Right renal pelvis (tissue), 4 donors: ENCODE measurements around the gene METRN. TPM values are rescaled to one million over a fixed set of nuclear protein-coding genes. Genes with fewer than 3 reads are reported as not detected.
A peak's percentile ranks its signal among the peaks of the same experiment; 100 is the strongest.
"Not testable (repeated sequence)": the region's sequence is repeated elsewhere in the genome, so short reads cannot be mapped to it uniquely, and the experiment has no call there.

ENCODE experiments used
- DNase-seq, 4 donors: peaks; one replicate each; pipeline ENCODE4 v3.0.0-alpha.2; 2013; ENCODE audit warnings: low read depth in 4 of 4, low spot score in 3 of 4, missing footprints in 1 of 4
- polyA plus RNA-seq, 4 donors: library from polyadenylated mRNA; unstranded; fragments of 120-200 nt; gene quantifications; one replicate each; pipeline ENCODE4 v1.2.1, GENCODE V29; 2013; ENCODE audit not compliant: insufficient read length in 4 of 4

Gene METRN
- polyA plus RNA-seq, 4 donors: 5.8 to 17.0 (median 9.3) TPM

GRCh38 chr16:733382-734207, 18.7 kb downstream of the METRN start:
- DNase-seq: no peak

DNA sequence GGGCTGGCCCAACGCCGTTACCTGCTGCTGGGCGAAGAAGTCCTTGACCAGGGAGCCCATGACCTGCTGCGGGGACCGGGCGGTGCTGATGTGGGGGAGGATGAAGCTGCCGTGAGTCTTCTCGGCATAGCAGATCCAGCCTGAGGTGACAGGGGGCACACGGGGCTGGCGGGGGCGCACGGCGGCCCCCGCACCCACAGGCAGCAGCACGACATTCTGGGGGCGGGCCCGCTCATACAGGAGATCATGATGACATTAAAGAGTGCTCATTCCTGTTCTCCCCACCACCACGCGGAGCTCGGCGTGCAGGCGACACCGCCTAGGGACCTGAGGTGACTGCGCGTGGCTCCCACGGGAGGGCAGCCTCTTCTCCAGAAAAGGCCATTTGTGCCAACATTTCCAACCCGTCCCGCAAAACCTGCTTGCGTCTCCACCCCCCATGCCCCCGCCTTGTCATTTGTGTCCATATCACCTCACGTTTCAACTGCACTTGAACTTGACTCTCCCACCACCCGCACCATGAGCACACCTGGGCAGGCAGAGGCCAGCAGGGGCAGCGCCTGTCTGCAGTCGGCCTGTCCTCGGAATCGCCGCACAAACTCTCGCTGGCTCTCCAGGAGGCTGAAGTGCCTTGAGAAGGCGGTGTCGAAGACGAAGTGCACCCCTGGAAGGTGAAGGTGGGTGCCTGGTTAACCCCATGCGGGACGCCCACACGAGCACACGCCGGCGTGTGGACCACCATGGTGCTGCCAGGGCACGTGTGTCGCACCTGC, 19.5 kb downstream of the METRN start:
- no peak for DNase-seq

- DNase-seq: no peak
These were observed 20.3 kb downstream of the METRN start for GRCh38 chr16:734981-735881.

DNA sequence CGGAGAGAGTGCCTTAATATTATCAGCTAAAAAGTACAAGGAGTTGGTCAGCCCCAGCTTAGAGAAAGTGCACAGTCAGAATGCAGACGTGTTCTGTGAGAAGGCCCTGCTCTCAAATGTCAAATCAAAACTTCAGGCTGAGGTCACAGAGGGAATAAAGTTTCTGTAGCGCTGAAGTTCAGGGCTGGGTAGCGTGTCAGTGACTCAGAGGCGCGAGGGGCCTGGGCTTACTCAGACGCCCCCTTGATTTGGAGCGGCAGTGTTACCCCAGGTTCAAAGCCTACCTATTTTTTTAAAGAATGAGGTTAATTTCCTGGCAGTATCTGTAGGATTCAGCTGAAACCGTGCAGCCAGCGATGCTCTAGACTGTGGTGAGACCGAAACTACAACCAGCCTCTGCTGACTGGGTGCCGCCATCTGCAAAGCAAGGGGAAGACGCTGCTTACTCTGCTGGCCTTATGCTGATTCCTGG, 21.1 kb downstream of the METRN start:
- no peak for DNase-seq

- DNase-seq: no peak
These were observed 22.1 kb downstream of the METRN start for GRCh38 chr16:736936-737481.

DNA sequence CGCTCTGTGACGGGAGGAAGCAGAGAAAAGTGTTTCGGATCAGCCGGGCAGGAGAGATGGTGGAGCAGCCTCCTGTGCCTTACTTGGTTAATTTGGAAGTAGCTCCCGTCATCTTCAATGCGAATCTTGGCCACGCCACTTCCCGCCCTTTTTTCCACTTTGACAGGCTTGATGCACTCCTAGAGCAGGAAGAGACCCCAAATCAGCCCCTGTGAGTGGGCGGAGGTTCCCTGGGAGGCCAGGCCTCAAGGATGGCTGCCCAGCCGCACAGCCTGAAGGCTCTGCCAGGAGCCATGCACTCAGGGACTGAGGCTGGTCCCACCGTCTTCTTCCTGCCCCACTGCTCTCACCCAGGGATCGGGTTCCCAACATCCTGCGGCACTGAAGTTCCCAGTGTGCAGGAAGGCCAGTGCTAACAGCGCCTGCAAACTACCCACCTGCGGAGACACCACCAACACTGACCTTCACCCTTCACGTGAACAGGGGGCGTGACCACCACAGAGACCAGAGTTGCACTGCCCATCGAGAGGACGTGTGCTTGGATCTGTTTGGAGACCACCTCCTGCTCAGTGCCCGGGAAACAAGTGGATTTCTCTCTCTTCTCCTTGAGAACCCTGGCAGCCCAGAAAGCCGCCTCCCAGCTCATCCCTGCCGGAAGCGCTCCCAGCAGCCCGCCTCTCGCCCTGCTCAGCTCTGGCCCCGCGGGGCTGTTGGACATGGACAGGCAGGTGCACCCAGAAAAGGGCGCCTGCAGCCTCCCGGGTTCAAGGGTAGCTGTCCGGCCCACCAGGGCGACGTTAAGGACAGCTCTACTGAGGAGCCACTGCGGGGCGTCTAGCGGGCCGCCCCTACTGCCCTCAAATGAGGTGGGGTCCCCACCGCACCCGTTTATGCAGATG, 24.9 kb downstream of the METRN start:
- DNase-seq: no peak

DNA sequence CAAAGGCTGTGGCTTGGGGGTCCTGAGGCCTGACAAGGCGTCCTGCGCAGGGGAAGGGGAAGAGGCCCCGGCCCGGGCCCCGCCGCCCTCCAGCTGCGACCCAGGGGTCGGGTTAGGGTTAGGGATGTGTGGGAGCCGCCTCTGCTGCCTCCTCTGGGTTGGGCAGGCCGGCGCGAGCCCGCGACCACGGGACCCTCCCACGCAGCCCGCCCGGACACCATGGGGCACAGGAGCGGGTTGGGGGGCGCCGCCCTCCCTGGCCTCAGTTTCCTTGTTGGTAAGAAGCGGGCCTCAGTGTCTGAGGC, 25.5 kb downstream of the METRN start:
- DNase-seq: no peak

DNA sequence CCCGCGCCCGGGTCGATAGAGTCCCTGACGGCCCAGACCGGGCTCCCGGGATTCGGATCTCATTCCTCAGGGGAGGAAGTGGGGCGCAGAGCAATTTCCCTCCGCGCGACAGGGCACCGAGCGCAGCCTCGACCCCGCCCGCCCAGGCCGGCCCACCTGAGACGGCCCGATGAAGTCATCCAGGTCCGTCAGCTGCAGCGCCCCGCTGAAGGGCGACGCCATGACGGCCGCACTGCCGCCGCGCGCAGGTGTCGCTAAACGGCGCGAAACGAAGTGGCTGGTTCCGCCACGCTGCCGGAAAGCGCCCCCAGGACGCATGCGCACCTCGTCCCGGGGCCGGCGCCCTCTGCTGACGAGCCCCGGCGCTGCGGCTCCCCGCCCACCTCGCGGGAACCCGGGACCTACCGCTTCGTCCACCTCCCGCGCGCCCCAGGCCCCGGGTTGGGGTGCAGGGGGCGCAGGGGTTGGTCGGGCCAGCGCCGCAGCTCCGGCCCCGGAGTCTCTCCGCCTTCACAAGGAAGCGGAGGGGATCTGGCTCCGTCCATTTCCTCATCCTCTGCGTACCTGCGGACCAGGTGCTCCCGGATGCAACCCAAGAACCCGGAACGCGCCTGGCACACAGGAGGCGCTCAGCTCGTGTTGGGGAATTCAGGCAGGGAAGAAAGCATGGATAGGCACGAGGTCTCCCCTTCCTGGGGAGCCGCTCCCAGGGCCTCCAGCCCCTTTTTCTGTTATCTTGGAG, 26.0 kb downstream of the METRN start, which contains the start of gene CIAO3:
Gene CIAO3, minus strand, starts transcription at position 234 of the 742 bp plus-strand sequence. Its CDS starts 12 bp downstream, at position 222.
- DNase-seq: peak in 3 of 4 donors; percentile 78 to 87 (median 80)

- DNase-seq: no peak
These were observed 27.2 kb downstream of the METRN start for GRCh38 chr16:741986-742629.

GRCh38 chr16:742894-743293, 28.0 kb downstream of the METRN start:
- not testable (repeated sequence) for DNase-seq

DNA sequence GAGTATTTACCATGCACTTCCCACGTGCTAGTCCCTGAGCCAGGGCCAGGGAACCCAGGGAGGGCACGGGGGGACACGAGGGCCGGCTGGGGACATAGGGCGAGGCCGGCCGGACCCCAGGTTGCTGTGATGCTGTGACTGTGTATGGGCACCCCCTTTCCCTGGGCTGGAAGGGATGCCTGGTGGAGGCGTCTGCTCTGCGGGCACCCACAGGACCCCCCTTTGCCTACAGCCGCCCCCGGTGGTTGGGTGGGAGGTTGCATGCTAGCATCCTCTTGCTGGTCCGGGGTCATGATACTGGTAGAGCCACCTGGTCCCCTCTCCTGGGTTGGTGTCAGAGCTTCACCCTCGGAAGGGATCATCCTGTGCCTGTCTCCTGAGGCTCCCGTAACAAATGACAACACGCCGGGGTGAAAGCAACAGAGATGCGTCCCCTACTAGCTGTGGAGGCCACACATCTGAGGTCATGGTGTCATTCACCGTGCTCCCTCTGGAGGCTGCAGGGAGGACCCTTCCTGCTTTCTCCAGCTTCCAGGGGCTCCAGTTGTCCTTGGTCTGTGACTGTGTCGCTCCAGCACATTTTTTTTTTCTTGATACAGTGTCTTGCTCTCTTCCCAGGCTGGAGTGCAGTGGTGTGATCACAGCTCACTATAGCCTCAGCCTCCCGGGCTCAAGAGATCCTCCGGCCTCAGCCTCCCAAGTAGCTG, 29.0 kb downstream of the METRN start:
- no peak for DNase-seq

DNA sequence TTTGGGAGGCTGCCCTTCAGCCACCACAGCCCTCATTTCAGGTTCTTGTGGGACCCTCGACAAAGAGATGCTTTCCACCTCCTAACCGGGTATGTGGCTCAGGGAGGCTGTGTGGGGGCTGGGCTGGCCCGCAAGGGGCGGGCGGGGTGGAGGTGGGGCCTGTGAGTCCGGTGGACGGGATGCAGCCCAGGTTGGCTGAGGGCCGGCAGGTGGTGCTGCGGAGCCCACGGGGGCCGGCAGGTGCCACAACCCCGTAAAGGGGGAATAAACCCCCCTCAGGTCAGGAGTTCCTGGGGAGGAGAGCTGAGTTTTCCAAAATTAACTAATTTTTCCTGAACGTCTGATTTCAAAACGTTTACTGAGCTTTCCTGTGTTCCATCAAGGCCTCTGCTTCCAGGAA, 30.8 kb downstream of the METRN start:
- DNase-seq: no peak

DNA sequence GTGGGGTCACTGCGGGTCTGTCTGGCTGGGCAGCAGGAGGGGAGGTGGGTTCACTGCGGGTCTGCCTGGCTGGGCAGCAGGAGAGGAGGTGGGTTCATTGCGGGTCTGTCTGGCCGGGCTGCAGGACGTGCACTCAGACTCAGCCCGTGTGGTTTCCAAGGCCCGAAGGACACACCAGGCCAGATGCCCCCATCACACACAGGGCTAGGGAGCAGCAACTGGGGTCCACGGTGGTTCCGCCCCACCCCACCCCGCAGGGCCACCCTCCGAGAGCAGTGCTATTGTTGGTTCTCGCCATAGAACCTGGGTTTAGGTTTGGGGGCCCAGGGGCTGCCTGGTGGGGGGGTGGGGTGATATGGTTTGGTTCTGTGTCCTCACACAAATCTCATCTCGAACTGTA, 31.7 kb downstream of the METRN start:
- no peak for DNase-seq

DNA sequence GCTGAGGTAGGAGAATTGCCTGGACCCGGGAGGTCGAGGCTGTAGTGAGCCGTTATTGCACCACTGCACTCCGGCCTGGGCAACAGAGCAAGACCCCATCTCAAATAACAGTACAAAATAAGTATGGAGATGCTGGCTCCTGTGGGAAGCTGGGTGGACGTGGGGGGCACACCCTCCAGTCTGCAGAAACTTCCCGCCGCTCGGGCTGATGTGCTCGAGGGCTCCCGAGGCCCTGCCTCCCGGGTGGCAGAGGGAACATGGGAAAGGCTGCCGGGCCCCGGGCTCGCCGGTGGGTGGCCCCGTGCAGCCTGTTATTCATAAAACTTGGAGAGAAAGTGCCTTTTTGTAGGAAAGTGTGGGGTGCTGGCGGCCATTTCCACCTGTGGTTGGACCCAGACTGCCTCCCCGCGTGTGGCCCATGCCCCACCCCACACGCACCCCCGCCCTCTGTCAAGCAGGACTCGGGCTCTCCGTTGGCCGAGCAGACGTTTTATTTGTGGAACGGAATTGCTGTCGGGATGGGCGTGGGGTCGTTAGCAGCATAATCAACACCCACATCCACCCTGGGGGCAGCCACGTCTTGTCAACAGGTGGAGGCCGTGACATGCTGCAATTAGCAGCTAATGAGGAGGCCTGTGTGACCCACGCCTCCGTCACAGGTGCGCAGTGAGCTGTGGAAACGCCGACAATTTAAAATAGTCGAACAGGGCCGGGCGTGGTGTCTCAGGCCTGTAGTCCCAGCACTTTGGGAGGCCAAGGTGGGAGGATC, 33.2 kb downstream of the METRN start:
- DNase-seq: no peak

GRCh38 chr16:749010-749409, 34.1 kb downstream of the METRN start:
- DNase-seq: no peak

DNA sequence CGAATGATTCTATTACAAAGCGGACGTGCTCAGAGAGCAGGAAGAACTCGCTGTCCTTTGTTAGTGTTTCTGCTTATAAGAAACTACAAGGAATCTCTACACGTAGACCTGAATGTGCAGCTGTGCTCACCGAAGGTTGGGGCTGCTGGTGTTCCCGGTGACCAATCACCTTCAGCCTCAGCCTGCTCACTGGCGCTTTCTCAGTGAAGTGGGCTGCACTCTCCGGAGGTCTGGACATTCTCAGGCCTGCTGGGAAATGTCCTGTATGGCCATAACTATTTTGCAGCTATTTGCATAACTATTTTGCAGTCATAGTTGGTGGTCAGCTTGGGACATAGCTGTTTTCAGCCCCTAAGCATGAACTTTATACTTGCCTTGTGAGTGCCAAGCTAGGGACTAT, 35.6 kb downstream of the METRN start:
- DNase-seq: no peak
